Mammary epithelial cell (primary cell): ENCODE data around the gene PTPN11.
"Not testable (repeated sequence)": the region's sequence is repeated elsewhere in the genome, so short reads cannot be mapped to it uniquely, and the experiment has no call there.

Experiments
- CTCF ChIP-seq, 2 donors: IDR thresholded peaks in 1 of 2; conservative IDR thresholded peaks in 1 of 2; 2 replicates each; pipeline ENCODE4 v1.5.1; 2011 to 2012; ENCODE audit warnings: inconsistent platforms in 2 of 2, low read length in 2 of 2, mild to moderate bottlenecking in 2 of 2, control low read depth in 1 of 2, low read depth in 1 of 2; ENCODE audit not compliant: insufficient read depth in 1 of 2; ENCODE audit errors: extremely low read depth in 1 of 2
- EZH2 ChIP-seq: IDR thresholded peaks from 2 replicates; pipeline ENCODE4 v1.6.1; 2012; ENCODE audit warnings: low read length, inconsistent platforms, borderline replicate concordance

GRCh38 chr12:112438645-112439044 lies 19.9 kb downstream of the PTPN11 start:
- TF ChIP-seq CTCF (conservative IDR thresholded peaks at IDR 0.05 in 1 of 2, IDR thresholded peaks at IDR 0.05 in 1 of 2; ENCODE audit: extremely low read depth in 1 of 2, insufficient read depth in 1 of 2, low read depth in 1 of 2, low read length in 2 of 2); EZH2: not testable (repeated sequence)
